Activated CD4-positive, alpha-beta T cell treated with anti-CD3 and anti-CD28 coated beads, Interleukin-2, amount 10 ng/mL, durations not matched to agents 7 days and 5 days (primary cell): ENCODE results near the gene ARID3A. TPM values are rescaled to one million over a fixed set of nuclear protein-coding genes. Genes with fewer than 3 reads are reported as not detected.

Source experiments
- CTCF ChIA-PET: fragments of 350-600 bp; sonication (Branson Sonifier 250); formaldehyde crosslinking; loops from one replicate; lab custom pipeline; 2021; ENCODE audit warnings: antibody characterized with exemption; lab: Charles Lee
- POLR2A ChIA-PET: fragments of 350-600 bp; sonication (Branson Sonifier 250); formaldehyde crosslinking; loops from one replicate; lab custom pipeline; 2021; ENCODE audit warnings: antibody characterized with exemption; lab: Charles Lee
- DNase-seq: peaks from one replicate; pipeline ENCODE4 v3.0.0-alpha.2; 2020
- H3K27ac Mint-ChIP-seq: one replicate; pipeline ENCODE4 v1.8.0; 2021; ENCODE audit warnings: mild to moderate bottlenecking, moderate library complexity, mixed read lengths
- H3K27me3 Mint-ChIP-seq: one replicate; pipeline ENCODE4 v1.8.0; 2021; ENCODE audit warnings: mixed read lengths
- H3K36me3 Mint-ChIP-seq: one replicate; pipeline ENCODE4 v1.8.0; 2021; ENCODE audit warnings: low read depth, mixed read lengths
- H3K4me1 Mint-ChIP-seq: one replicate; pipeline ENCODE4 v1.8.0; 2021; ENCODE audit warnings: mixed read lengths
- H3K4me3 Mint-ChIP-seq: one replicate; pipeline ENCODE4 v1.8.0; 2021; ENCODE audit warnings: mild to moderate bottlenecking, moderate library complexity, mixed read lengths
- H3K9me3 Mint-ChIP-seq: one replicate; pipeline ENCODE4 v1.8.0; 2021; ENCODE audit warnings: mixed read lengths
- total RNA-seq, 2 experiments: library from RNA; stranded (reverse); gene quantifications; one replicate each; pipeline ENCODE4 v1.2.3, GENCODE V29; 2021

The ARID3A gene
- total RNA-seq, 2 experiments from 2014 or later, result 25.8 to 28.4 TPM

DNA sequence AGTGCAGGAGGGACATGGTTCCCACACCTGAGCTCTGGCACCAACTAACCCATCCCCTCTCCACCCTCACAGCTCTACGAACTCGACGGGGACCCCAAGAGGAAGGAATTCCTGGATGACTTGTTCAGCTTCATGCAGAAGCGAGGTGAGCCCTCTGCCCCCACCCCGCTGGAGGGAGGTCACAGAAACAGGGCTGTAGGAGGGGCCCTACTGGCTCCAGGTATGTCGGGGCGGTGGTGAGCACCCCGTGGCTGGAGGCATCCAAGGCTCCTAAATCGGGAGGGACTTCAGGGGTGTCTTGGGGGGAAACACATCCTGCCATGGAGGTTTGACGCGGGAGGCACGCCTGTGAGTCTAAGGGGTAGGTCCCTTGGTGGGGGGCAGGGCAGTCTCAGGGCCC is 34.2 kb downstream of the ARID3A start:
- no peak overlapping the region for H3K4me3 Mint-ChIP-seq
- H3K9me3 Mint-ChIP-seq, result no peaks in the 10 kb centered on the region
- peaks cover 14% of the 10 kb centered on the region for H3K4me1 Mint-ChIP-seq
- CTCF ChIA-PET, result no interaction called here
- POLR2A ChIA-PET, result no interaction called here
- no peaks in the 10 kb centered on the region for H3K27me3 Mint-ChIP-seq
- no peak for DNase-seq
- H3K27ac Mint-ChIP-seq, result peak overlapping the region; percentile 9
- H3K36me3 Mint-ChIP-seq, result peaks cover 12% of the 10 kb centered on the region

DNA sequence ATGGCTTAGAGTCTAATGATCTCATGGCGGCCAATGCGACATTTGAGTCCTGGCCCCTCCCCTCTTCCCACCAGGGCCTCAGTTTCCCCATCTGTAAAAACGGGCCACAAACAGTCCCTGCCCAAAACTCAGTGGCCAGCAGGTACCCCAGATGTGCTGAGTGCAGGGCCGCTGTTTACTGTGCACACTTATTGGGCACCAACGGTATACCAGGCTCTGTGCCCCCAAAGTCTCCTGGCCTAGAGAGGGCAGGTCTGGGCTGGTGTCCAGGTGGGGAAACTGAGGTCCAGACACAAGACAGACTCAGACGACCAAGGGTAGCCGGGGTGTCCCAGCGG is 34.7 kb downstream of the ARID3A start:
- Mint-ChIP-seq H3K4me1 (peaks cover 17% of the 10 kb centered on the region), H3K27ac (no peak overlapping the region), H3K27me3 (no peaks in the 10 kb centered on the region), H3K9me3 (peaks cover 2% of the 10 kb centered on the region), H3K36me3 (peaks cover 16% of the 10 kb centered on the region), H3K4me3 (no peak overlapping the region)
- no peak for DNase-seq
- POLR2A ChIA-PET, result no interaction called here
- CTCF ChIA-PET, result interaction anchor here (1.1 kb wide), 1 partner anchor 54 kb away, joined by 3 read pairs; no protein-coding TSS in a partner anchor

DNA sequence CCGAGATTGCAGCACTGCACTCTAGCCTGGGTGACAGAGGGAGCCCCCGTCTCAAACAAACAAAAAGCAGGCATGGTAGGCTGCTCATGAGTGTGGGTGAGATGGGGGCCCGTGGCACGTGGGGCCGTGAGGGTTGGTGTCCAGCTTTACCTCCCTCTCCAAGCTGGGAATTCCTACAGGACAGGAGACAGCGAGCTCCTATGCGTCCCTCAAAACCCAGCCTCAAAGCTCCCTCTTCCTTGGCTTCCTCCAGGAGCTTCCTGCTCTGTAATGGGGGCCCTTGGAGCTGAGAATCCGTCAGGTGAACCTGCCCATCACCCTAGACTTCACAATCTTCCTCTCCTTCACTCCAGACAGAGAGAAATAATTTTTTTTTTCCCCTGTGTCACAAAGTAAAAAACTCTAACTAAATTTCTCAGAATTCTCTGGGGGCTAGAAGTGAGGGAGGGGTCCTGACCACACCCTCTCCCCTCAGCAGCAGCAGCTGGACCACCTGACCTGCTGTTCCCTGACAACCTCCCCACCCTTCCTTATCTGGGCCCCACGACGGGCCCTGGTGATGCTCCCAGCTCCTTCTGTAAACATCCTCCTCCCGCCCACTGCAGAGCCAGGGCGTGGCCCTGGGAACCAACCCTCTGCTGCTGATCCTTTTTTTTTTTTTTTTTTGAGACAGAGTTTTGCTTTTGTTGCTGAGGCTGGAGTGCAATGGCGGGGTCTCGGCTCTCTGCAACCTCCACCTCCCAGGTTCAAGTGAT is 36.2 kb downstream of the ARID3A start:
- ChIA-PET POLR2A (interaction anchor here (0.8 kb wide), 1 partner anchor 64 kb away, joined by 3 read pairs; no protein-coding TSS in a partner anchor), CTCF (no interaction called here)
- H3K27me3 Mint-ChIP-seq, result no peaks in the 10 kb centered on the region
- DNase-seq, result peak; percentile 27
- no peak overlapping the region for H3K4me3 Mint-ChIP-seq
- peaks cover 17% of the 10 kb centered on the region for H3K4me1 Mint-ChIP-seq
- peaks cover 23% of the 10 kb centered on the region for H3K36me3 Mint-ChIP-seq
- H3K9me3 Mint-ChIP-seq, result peaks cover 2% of the 10 kb centered on the region
- H3K27ac Mint-ChIP-seq, result peak overlapping the region; percentile 77

- Mint-ChIP-seq H3K9me3 (peaks cover 2% of the 10 kb centered on the region), H3K27ac (no peak overlapping the region), H3K36me3 (peaks cover 27% of the 10 kb centered on the region), H3K27me3 (no peaks in the 10 kb centered on the region), H3K4me3 (no peak overlapping the region), H3K4me1 (peaks cover 17% of the 10 kb centered on the region)
- CTCF ChIA-PET, result no interaction called here
- DNase-seq, result no peak
- POLR2A ChIA-PET, result no interaction called here
Observed at GRCh38 chr19:962683-963400, 37.0 kb downstream of the ARID3A start.

GRCh38 chr19:963486-963951 is 37.7 kb downstream of the ARID3A start:
- ChIA-PET CTCF (no interaction called here), POLR2A (no interaction called here)
- H3K4me1 Mint-ChIP-seq, result peaks cover 16% of the 10 kb centered on the region
- no peak overlapping the region for H3K4me3 Mint-ChIP-seq
- H3K27ac Mint-ChIP-seq, result no peak overlapping the region
- no peak for DNase-seq
- peaks cover 2% of the 10 kb centered on the region for H3K9me3 Mint-ChIP-seq
- H3K36me3 Mint-ChIP-seq, result peaks cover 31% of the 10 kb centered on the region
- no peaks in the 10 kb centered on the region for H3K27me3 Mint-ChIP-seq

DNA sequence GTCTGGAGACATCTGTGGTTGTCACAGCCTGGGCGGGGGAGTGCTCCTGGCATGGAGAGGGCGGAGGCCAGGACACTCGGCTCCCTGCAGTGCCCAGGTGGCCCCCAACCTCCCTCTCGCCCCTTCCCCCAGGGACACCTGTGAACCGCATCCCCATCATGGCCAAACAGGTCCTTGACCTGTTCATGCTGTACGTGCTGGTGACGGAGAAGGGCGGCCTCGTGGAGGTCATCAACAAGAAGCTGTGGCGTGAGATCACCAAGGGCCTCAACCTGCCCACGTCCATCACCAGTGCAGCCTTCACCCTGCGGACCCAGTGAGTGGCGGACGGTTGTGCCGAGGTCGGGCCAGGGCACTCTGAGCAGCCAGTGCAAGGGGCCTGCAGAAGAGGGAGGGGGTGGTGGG is 38.3 kb downstream of the ARID3A start:
- no peak overlapping the region for H3K4me3 Mint-ChIP-seq
- ChIA-PET CTCF (interaction anchor here (1.0 to 1.4 kb wide), 2 partner anchors 20 to 39 kb away, joined by 3 to 5 read pairs; partner anchors contain the start of gene WDR18), POLR2A (no interaction called here)
- DNase-seq, result no peak
- no peak overlapping the region for H3K27ac Mint-ChIP-seq
- peaks cover 35% of the 10 kb centered on the region for H3K36me3 Mint-ChIP-seq
- peaks cover 2% of the 10 kb centered on the region for H3K9me3 Mint-ChIP-seq
- H3K4me1 Mint-ChIP-seq, result peaks cover 12% of the 10 kb centered on the region
- H3K27me3 Mint-ChIP-seq, result no peaks in the 10 kb centered on the region

GRCh38 chr19:964761-965694 is 39.2 kb downstream of the ARID3A start:
- ChIA-PET CTCF (interaction anchor here (0.6 to 1.4 kb wide), 3 partner anchors 19 to 101 kb away, joined by 3 to 5 read pairs (median 3); partner anchors contain the start of gene WDR18), POLR2A (no interaction called here)
- H3K36me3 Mint-ChIP-seq, result peaks cover 38% of the 10 kb centered on the region
- no peak for DNase-seq
- H3K27ac Mint-ChIP-seq, result no peak overlapping the region
- H3K27me3 Mint-ChIP-seq, result no peaks in the 10 kb centered on the region
- peaks cover 2% of the 10 kb centered on the region for H3K9me3 Mint-ChIP-seq
- peaks cover 12% of the 10 kb centered on the region for H3K4me1 Mint-ChIP-seq
- H3K4me3 Mint-ChIP-seq, result no peak overlapping the region

- CTCF ChIA-PET, result no interaction called here
- Mint-ChIP-seq H3K36me3 (peaks cover 51% of the 10 kb centered on the region), H3K4me3 (no peak overlapping the region), H3K27me3 (no peaks in the 10 kb centered on the region), H3K9me3 (peaks cover 7% of the 10 kb centered on the region), H3K4me1 (peaks cover 12% of the 10 kb centered on the region), H3K27ac (no peak overlapping the region)
- DNase-seq, result no peak
- POLR2A ChIA-PET, result no interaction called here
Observed at GRCh38 chr19:966485-967088, 40.8 kb downstream of the ARID3A start.

DNA sequence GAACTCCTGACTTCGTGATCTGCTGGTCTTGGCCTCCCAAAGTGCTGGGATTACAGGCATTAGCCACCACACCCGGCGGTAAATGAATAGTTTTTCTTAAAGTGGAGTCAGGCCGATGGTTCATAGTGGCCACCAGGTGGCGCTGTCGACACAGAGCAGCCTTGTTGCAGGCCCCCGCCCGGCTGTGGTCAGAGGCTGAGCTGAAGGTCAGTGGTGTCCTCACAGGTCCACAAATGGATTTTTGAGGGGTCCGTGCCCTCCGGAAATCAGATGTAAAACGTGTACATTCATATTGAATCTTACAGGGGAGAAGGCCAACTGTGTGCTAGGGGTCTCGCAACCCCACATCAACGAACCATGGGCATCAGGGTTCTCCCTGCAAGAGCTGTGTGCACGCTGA is 44.9 kb downstream of the ARID3A start:
- H3K36me3 Mint-ChIP-seq, result peaks cover 42% of the 10 kb centered on the region
- H3K4me3 Mint-ChIP-seq, result no peak overlapping the region
- H3K4me1 Mint-ChIP-seq, result no peaks in the 10 kb centered on the region
- H3K9me3 Mint-ChIP-seq, result peaks cover 5% of the 10 kb centered on the region
- POLR2A ChIA-PET, result no interaction called here
- CTCF ChIA-PET, result interaction anchor here (0.9 kb wide), 1 partner anchor 68 kb away, joined by 3 read pairs; no protein-coding TSS in a partner anchor
- no peak for DNase-seq
- H3K27ac Mint-ChIP-seq, result no peak overlapping the region
- H3K27me3 Mint-ChIP-seq, result no peaks in the 10 kb centered on the region

DNA sequence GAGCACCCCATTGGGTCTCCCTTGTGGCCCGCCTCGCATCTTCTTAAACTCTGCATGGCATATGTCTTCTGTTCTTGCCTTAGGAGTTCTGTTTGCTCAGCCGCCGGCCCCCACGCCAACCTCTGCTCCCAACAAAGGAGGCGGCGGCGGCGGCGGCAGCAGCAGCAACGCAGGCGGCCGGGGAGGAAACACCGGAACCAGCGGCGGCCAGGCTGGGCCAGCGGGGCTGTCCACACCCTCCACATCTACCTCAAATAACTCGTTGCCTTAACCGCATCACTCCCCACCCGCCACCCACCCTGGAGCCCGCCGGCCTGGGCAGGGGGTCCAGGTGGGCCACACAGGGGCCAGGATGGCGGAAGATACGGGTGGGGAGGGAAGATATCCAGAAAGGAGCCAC is 46.0 kb downstream of the ARID3A start:
- H3K9me3 Mint-ChIP-seq, result peaks cover 5% of the 10 kb centered on the region
- POLR2A ChIA-PET, result no interaction called here
- CTCF ChIA-PET, result interaction anchor here (0.7 kb wide), 1 partner anchor 48 kb away, joined by 3 read pairs; no protein-coding TSS in a partner anchor
- DNase-seq, result no peak
- H3K27me3 Mint-ChIP-seq, result no peaks in the 10 kb centered on the region
- H3K4me1 Mint-ChIP-seq, result no peaks in the 10 kb centered on the region
- H3K4me3 Mint-ChIP-seq, result no peak overlapping the region
- H3K36me3 Mint-ChIP-seq, result peaks cover 37% of the 10 kb centered on the region
- no peak overlapping the region for H3K27ac Mint-ChIP-seq

- POLR2A ChIA-PET, result no interaction called here
- no peak for DNase-seq
Observed at GRCh38 chr19:972281-972680, 46.4 kb downstream of the ARID3A start.

More at GRCh38 chr19:972281-972680, 46.4 kb downstream of the ARID3A start:
- peaks cover 5% of the 10 kb centered on the region for H3K9me3 Mint-ChIP-seq
- no peaks in the 10 kb centered on the region for H3K4me1 Mint-ChIP-seq
- no peak overlapping the region for H3K27ac Mint-ChIP-seq
- CTCF ChIA-PET, result interaction anchor here (0.7 kb wide), 1 partner anchor 49 kb away, joined by 3 read pairs; no protein-coding TSS in a partner anchor
- H3K4me3 Mint-ChIP-seq, result no peak overlapping the region
- peaks cover 33% of the 10 kb centered on the region for H3K36me3 Mint-ChIP-seq
- no peaks in the 10 kb centered on the region for H3K27me3 Mint-ChIP-seq
